H1 (cell line): ENCODE results near the gene ALDOC. TPM values are rescaled to one million over a fixed set of nuclear protein-coding genes. Genes with fewer than 3 reads are reported as not detected.

Experiments
- CTCF ChIA-PET: fragments of 300-600 bp; sonication (Branson Sonifier 250); formaldehyde crosslinking; loops from one replicate; lab custom pipeline; 2021; ENCODE audit not compliant: partially characterized antibody; lab: Charles Lee
- POLR2A ChIA-PET: fragments of 300-600 bp; sonication (Branson Sonifier 250); formaldehyde crosslinking; loops from one replicate; lab custom pipeline; 2021; ENCODE audit warnings: inconsistent platforms; ENCODE audit not compliant: partially characterized antibody; lab: Charles Lee
- DNase-seq, 2 experiments: peaks; one replicate each; pipeline versions ENCODE4 v3.0.0 to v3.0.0-alpha.2; 2010 to 2022; ENCODE audit warnings: low spot score in 2 of 2, low read depth in 1 of 2, mixed read lengths in 1 of 2
- FAIRE-seq: peaks from 2 replicates; lab custom pipeline; 2011; peaks lifted over from hg19 to GRCh38; lab: Jason Lieb, UNC
- H2AFZ ChIP-seq: 2 replicates; pipeline ENCODE4 v1.8.1; 2012; ENCODE audit warnings: low read length, inconsistent platforms
- H2AK5ac ChIP-seq: 2 replicates; pipeline ENCODE4 v1.6.1; 2013; ENCODE audit warnings: low read depth, low read length
- H2BK120ac ChIP-seq: replicated peaks from 2 replicates; pipeline ENCODE3; 2013; ENCODE audit warnings: low read depth, low read length, inconsistent platforms
- H2BK12ac ChIP-seq: 2 replicates; pipeline ENCODE4 v1.6.1; 2013; ENCODE audit warnings: low read depth, low read length
- H2BK15ac ChIP-seq: 2 replicates; pipeline ENCODE4 v1.6.1; 2013; ENCODE audit warnings: low read length
- H2BK20ac ChIP-seq: 2 replicates; pipeline ENCODE4 v1.6.1; 2013; ENCODE audit warnings: low read length
- H2BK5ac ChIP-seq: 2 replicates; pipeline ENCODE4 v1.6.1; 2013; ENCODE audit warnings: low read depth, low read length
- H3K14ac ChIP-seq: 2 replicates; pipeline ENCODE4 v1.6.1; 2013; ENCODE audit warnings: inconsistent platforms; ENCODE audit not compliant: insufficient read length
- H3K18ac ChIP-seq: 2 replicates; pipeline ENCODE4 v1.6.1; 2013; ENCODE audit warnings: low read length; ENCODE audit errors: extremely low read depth
- H3K23ac ChIP-seq: 2 replicates; pipeline ENCODE4 v1.6.1; 2013; ENCODE audit warnings: inconsistent platforms; ENCODE audit not compliant: insufficient read length
- H3K23me2 ChIP-seq: 2 replicates; pipeline ENCODE4 v1.6.1; 2013; ENCODE audit warnings: low read depth, low read length
- H3K27ac ChIP-seq: 2 replicates; pipeline ENCODE4 v1.6.1; 2011; ENCODE audit warnings: low read depth, low read length, inconsistent platforms
- H3K27me3 ChIP-seq, 4 experiments: replicated peaks in 1 of 4; 1 replicate in 1 of 4; 2 replicates in 3 of 4; pipeline versions ENCODE4 v1.6.1 to v1.8.1; 2011 to 2013; ENCODE audit warnings: low read length in 3 of 4, mild to moderate bottlenecking in 3 of 4, inconsistent platforms in 2 of 4, mixed read lengths in 2 of 4, moderate library complexity in 1 of 4; ENCODE audit not compliant: control insufficient read depth in 3 of 4, insufficient read depth in 3 of 4; ENCODE audit errors: extremely low read depth in 1 of 4
- H3K36me3 ChIP-seq, 4 experiments: 2 replicates each; pipeline versions ENCODE4 v1.6.1 to v1.8.1; 2011 to 2013; ENCODE audit warnings: mild to moderate bottlenecking in 4 of 4, low read length in 3 of 4, moderate library complexity in 2 of 4, control low read depth in 1 of 4, inconsistent platforms in 1 of 4; ENCODE audit not compliant: insufficient read depth in 4 of 4, control insufficient read depth in 2 of 4
- H3K4ac ChIP-seq: replicated peaks from 2 replicates; pipeline ENCODE3; 2013; ENCODE audit warnings: low read length, low read depth, mixed read lengths, inconsistent platforms; ENCODE audit not compliant: insufficient read length
- H3K4me1 ChIP-seq, 4 experiments: replicated peaks in 1 of 4; 1 replicate in 1 of 4; 2 replicates in 3 of 4; pipeline versions ENCODE4 v1.6.1 to v1.8.1; 2011 to 2013; ENCODE audit warnings: low read length in 3 of 4, inconsistent platforms in 2 of 4, mixed read lengths in 1 of 4; ENCODE audit not compliant: insufficient read depth in 4 of 4, control insufficient read depth in 3 of 4
- H3K4me2 ChIP-seq, 2 experiments: 2 replicates each; pipeline versions ENCODE4 v1.6.1 to v1.8.1; 2011 to 2013; ENCODE audit warnings: low read depth in 2 of 2, low read length in 2 of 2, control low read depth in 1 of 2, inconsistent platforms in 1 of 2, mild to moderate bottlenecking in 1 of 2; ENCODE audit not compliant: insufficient read depth in 1 of 2
- H3K4me3 ChIP-seq, 4 experiments: fragments of 200-600, 300-600 bp in 1 of 4; sonication (generic), shearing (Covaris generic), sonication (Bioruptor Twin) in 1 of 4; 2 replicates each; pipeline versions ENCODE4 v1.5.1 to v1.8.1; 2011 to 2016; ENCODE audit warnings: low read length in 4 of 4, low read depth in 3 of 4, control low read depth in 2 of 4, inconsistent platforms in 2 of 4, mild to moderate bottlenecking in 2 of 4, mixed read lengths in 1 of 4, moderate library complexity in 1 of 4; ENCODE audit not compliant: insufficient read depth in 2 of 4; ENCODE audit errors: extremely low read depth in 1 of 4
- H3K56ac ChIP-seq: replicated peaks from 2 replicates; pipeline ENCODE3; 2013; ENCODE audit warnings: low read depth, mild to moderate bottlenecking, mixed read lengths, low read length, inconsistent platforms; ENCODE audit not compliant: insufficient read length
- H3K79me1 ChIP-seq: 2 replicates; pipeline ENCODE4 v1.6.1; 2013; ENCODE audit warnings: low read depth, low read length, control low read depth
- H3K79me2 ChIP-seq, 2 experiments: 2 replicates each; pipeline versions ENCODE4 v1.6.1 to v1.8.1; 2012 to 2013; ENCODE audit warnings: low read length in 2 of 2, mild to moderate bottlenecking in 2 of 2, inconsistent platforms in 1 of 2; ENCODE audit not compliant: insufficient read depth in 2 of 2, control insufficient read depth in 1 of 2
- H3K9ac ChIP-seq, 4 experiments: replicated peaks in 1 of 4; 1 replicate in 1 of 4; 2 replicates in 3 of 4; pipeline versions ENCODE4 v1.6.1 to v1.8.1; 2011 to 2013; ENCODE audit warnings: low read depth in 3 of 4, low read length in 3 of 4, control low read depth in 2 of 4, mild to moderate bottlenecking in 2 of 4, moderate library complexity in 2 of 4, inconsistent platforms in 1 of 4; ENCODE audit errors: extremely low read depth in 1 of 4
- H3K9me3 ChIP-seq, 2 experiments: 2 replicates each; pipeline versions ENCODE4 v1.6.1 to v1.8.1; 2012 to 2013; ENCODE audit warnings: mild to moderate bottlenecking in 2 of 2, moderate library complexity in 2 of 2, control low read depth in 1 of 2, inconsistent platforms in 1 of 2, low read depth in 1 of 2, low read length in 1 of 2, mixed read lengths in 1 of 2; ENCODE audit not compliant: insufficient read depth in 2 of 2
- H4K20me1 ChIP-seq, 2 experiments: replicated peaks in 1 of 2; 2 replicates each; pipeline versions ENCODE3 to v1.8.1; 2011 to 2013; ENCODE audit warnings: inconsistent platforms in 2 of 2, low read length in 2 of 2, mild to moderate bottlenecking in 1 of 2; ENCODE audit not compliant: insufficient read depth in 2 of 2, control insufficient read depth in 1 of 2
- H4K5ac ChIP-seq: 2 replicates; pipeline ENCODE4 v1.6.1; 2013; ENCODE audit warnings: low read length, low read depth, mixed read lengths, inconsistent platforms; ENCODE audit not compliant: insufficient read length
- H4K8ac ChIP-seq: 2 replicates; pipeline ENCODE4 v1.8.0; 2013; ENCODE audit warnings: mild to moderate bottlenecking, moderate library complexity, low read length, inconsistent platforms; ENCODE audit not compliant: insufficient read depth; ENCODE audit errors: extremely low read depth
- H4K91ac ChIP-seq: replicated peaks from 2 replicates; pipeline ENCODE3; 2013; ENCODE audit warnings: low read length, mixed read lengths, inconsistent platforms; ENCODE audit not compliant: insufficient read length
- RAD21 ChIP-seq, 2 experiments: IDR thresholded peaks in 1 of 2; conservative IDR thresholded peaks in 1 of 2; 2 replicates each; pipeline ENCODE4 v1.6.1; 2011; ENCODE audit warnings: low read depth in 2 of 2, low read length in 2 of 2, improper control_type of control experiment in 1 of 2, inconsistent platforms in 1 of 2, mild to moderate bottlenecking in 1 of 2, moderate library complexity in 1 of 2
- TCF12 ChIP-seq: IDR thresholded peaks from 2 replicates; pipeline ENCODE4 v1.6.1; 2011; ENCODE audit warnings: low read depth, mild to moderate bottlenecking, low read length
- WGBS, 2 experiments: shearing (Covaris generic) in 1 of 2; methylation state at CpG; one replicate each; pipeline versions ENCODE4 v1.1.6 to v1.1.7; 2013 to 2015; ENCODE audit warnings: low lambda C conversion rate in 2 of 2, mixed read lengths in 2 of 2, inconsistent platforms in 1 of 2, low coverage in 1 of 2, missing lambda C conversion rate in 1 of 2; ENCODE audit not compliant: insufficient replicate concordance in 2 of 2, insufficient coverage in 1 of 2, insufficient read length in 1 of 2; ENCODE audit errors: extremely low coverage in 1 of 2, missing lambda C conversion rate in 1 of 2; 5-methylcytosine and 5-hydroxymethylcytosine counted together
- polyA plus RNA-seq, 7 experiments: library from polyadenylated mRNA; depleted of rRNA in 3 of 7; stranded (reverse) in 5 of 7; unstranded in 2 of 7; fragments of >200 nt in 5 of 7; fragments of 200-250 nt in 2 of 7; gene quantifications; 1 replicate in 5 of 7; 2 replicates in 1 of 7; 4 replicates in 1 of 7; pipeline versions ENCODE4 v1.2.1 to v1.2.3, GENCODE V29; 2011 to 2013; ENCODE audit warnings: missing spikeins in 2 of 7, mixed read lengths in 2 of 7
- total RNA-seq: library from RNA; stranded (reverse); fragmentation: NEBNext Ultra II Directional; extraction: Animal tissue kit (Norgen Biotek cat#: 25700); gene quantifications from 2 replicates; pipeline ENCODE4 v1.2.1, GENCODE V29; 2021

Gene ALDOC
- total and polyA plus RNA-seq, 2 of the 8 experiments (the other 6 are each of a cell fraction or from before 2014, with no cell fraction given), result 51.6 to 103 TPM

DNA sequence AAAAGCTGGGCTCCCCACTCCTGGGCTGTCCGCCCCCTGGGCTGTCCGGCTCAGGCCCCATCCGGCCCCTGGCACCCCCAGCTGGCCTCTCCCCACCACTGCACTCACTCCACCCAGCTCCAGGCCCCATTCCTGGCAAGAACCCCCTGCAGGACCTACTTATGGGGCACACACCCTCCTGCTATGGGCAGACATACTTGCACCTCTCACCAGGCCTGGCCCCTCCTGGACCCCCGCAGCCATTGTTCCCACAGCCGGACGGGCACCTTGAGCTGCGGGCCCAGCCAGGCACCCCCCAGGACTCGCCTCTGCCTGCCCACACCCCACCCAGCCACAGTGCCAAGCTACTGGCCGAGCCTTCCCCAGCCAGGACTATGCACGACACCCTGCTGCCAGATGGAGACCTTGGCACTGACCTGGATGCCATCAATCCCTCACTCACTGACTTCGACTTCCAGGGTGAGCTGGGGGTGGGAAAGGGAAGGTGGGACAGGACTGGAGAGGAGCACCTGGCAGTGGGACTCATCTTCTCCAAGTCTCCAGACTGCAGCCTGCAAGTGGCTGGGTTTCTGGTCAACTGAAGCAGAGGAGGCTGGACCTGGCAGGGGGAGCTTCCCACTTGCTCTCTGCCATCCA lies 41.8 kb downstream of the ALDOC start:
- Histone ChIP-seq H3K36me3 (no peaks in the 10 kb centered on the region), H3K27me3 (no peaks in the 10 kb centered on the region), H3K14ac (no peak overlapping the region), H3K18ac (no peak overlapping the region; the same call in 1 of the 2 replicates), H3K9ac (no peak overlapping the region), H2BK15ac (no peak overlapping the region; the same call in 1 of the 2 replicates), H4K8ac (no peak overlapping the region), H2BK5ac (no peak overlapping the region), H4K5ac (no peak overlapping the region), H4K91ac (peak overlapping the region; percentile 55), H3K23ac (no peak overlapping the region), H3K56ac (no peak overlapping the region), H3K4me1 (peaks cover 0 to 5% (median 0%) of the 10 kb centered on the region in 4 experiments; a peak in 2 of 7 replicates), H3K23me2 (no peaks in the 10 kb centered on the region), H2AFZ (no peak overlapping the region), H3K27ac (no peak overlapping the region), H3K4me3 (no peak overlapping the region), H3K79me1 (no peaks in the 10 kb centered on the region), H2BK120ac (no peak overlapping the region), H3K9me3 (no peaks in the 10 kb centered on the region), H3K4ac (no peak overlapping the region), H2BK12ac (no peak overlapping the region), H3K4me2 (no peak overlapping the region), H2BK20ac (0 out of 2 replicates have a peak overlapping the region, but pooled peaks have one; percentile 61), H4K20me1 (no peaks in the 10 kb centered on the region), H3K79me2 (no peaks in the 10 kb centered on the region), H2AK5ac (no peak overlapping the region)
- TF ChIP-seq TCF12 (no peak), RAD21 (IDR thresholded peaks at IDR 0.05 in 1 of 2, conservative IDR thresholded peaks at IDR 0.05 in 1 of 2; ENCODE audit: low read depth in 2 of 2, low read length in 2 of 2) (0 out of 4 replicates have a peak, but pooled peaks of 1 of the 2 experiments have one; percentile 12)
- ChIA-PET CTCF (interaction anchor here (0.6 to 18.4 kb wide), 13 partner anchors 9 to 121 kb away, joined by 3 to 547 read pairs (median 4); partner anchors contain the start of gene FOXN1), POLR2A (interaction anchor here (0.7 to 1.3 kb wide), 3 partner anchors 10 to 42 kb away, joined by 3 to 4 read pairs (median 3); no protein-coding TSS in a partner anchor)
- no peak for DNase-seq
- no peak for FAIRE-seq
- WGBS, 2 experiments, result 93% methylated on average over 6 of the region's 11 CpGs; no CpG with 5 or more reads in 1 of the 2 experiments
